HAP-1 (cell line): ENCODE measurements around the gene SND1.
A peak's percentile ranks its signal among the peaks of the same experiment; 100 is the strongest.

Experiments used
- DNase-seq, 2 experiments: peaks; one replicate each; pipeline ENCODE4 v3.0.0-alpha.2; 2016 to 2020; ENCODE audit warnings: low spot score in 2 of 2
- H3K27me3 ChIP-seq: fragments of 250-450 bp; sonication (Bioruptor Pico); 2 replicates; pipeline ENCODE4 v1.5.1; 2020; ENCODE audit warnings: low read depth, mild to moderate bottlenecking, moderate library complexity
- H3K36me3 ChIP-seq: fragments of 250-450 bp; sonication (Bioruptor Pico); replicated peaks from 2 replicates; pipeline ENCODE4 v1.5.1; 2020; ENCODE audit warnings: mild to moderate bottlenecking
- H3K4me1 ChIP-seq: fragments of 250-450 bp; sonication (Bioruptor Pico); 2 replicates; pipeline ENCODE4 v1.5.1; 2020; ENCODE audit warnings: mild to moderate bottlenecking
- H3K4me3 ChIP-seq: fragments of 250-450 bp; sonication (Bioruptor Pico); 2 replicates; pipeline ENCODE4 v1.5.1; 2020; ENCODE audit warnings: mild to moderate bottlenecking, moderate library complexity
- H3K9me3 ChIP-seq: fragments of 250-450 bp; sonication (Bioruptor Pico); 2 replicates; pipeline ENCODE4 v1.5.1; 2020; ENCODE audit warnings: mild to moderate bottlenecking, moderate library complexity
- in situ Hi-C: fragments of 300-500 bp; cut with MboI; formaldehyde crosslinking; loops from 3 replicates; pipeline ENCODE4 v1.14.3; 2020; ENCODE audit warnings: low sequenced_read_pairs, inconsistent platforms, mixed read lengths

SND1 gene

GRCh38 chr7:127635659-127636285 lies 16.2 kb upstream of the SND1 start:
- no peaks in the 10 kb centered on the region for H3K36me3 ChIP-seq
- no peaks in the 10 kb centered on the region for H3K9me3 ChIP-seq
- in situ Hi-C loops: no loop called here
- H3K4me1 ChIP-seq: no peaks in the 10 kb centered on the region
- H3K27me3 ChIP-seq: peaks cover 2% of the 10 kb centered on the region
- H3K4me3 ChIP-seq: no peak overlapping the region
- no peak for DNase-seq

GRCh38 chr7:127638197-127638596 lies 13.8 kb upstream of the SND1 start:
- no peak overlapping the region for H3K4me3 ChIP-seq
- no peak for DNase-seq
- in situ Hi-C loops: no loop called here
- H3K36me3 ChIP-seq: no peaks in the 10 kb centered on the region
- H3K9me3 ChIP-seq: no peaks in the 10 kb centered on the region
- H3K27me3 ChIP-seq: no peaks in the 10 kb centered on the region; the same call in none of the 2 replicates
- H3K4me1 ChIP-seq: 0 out of 2 replicates have a peak, but pooled peaks cover 4% of the 10 kb centered on the region

- H3K4me3 ChIP-seq: no peak overlapping the region
- no peaks in the 10 kb centered on the region for H3K36me3 ChIP-seq
- H3K4me1 ChIP-seq: 0 out of 2 replicates have a peak, but pooled peaks cover 4% of the 10 kb centered on the region
- H3K27me3 ChIP-seq: no peaks in the 10 kb centered on the region
- DNase-seq: no peak
- no peaks in the 10 kb centered on the region for H3K9me3 ChIP-seq
- in situ Hi-C loops: no loop called here
Measured at GRCh38 chr7:127644484-127644883, 7.5 kb upstream of the SND1 start.

DNA sequence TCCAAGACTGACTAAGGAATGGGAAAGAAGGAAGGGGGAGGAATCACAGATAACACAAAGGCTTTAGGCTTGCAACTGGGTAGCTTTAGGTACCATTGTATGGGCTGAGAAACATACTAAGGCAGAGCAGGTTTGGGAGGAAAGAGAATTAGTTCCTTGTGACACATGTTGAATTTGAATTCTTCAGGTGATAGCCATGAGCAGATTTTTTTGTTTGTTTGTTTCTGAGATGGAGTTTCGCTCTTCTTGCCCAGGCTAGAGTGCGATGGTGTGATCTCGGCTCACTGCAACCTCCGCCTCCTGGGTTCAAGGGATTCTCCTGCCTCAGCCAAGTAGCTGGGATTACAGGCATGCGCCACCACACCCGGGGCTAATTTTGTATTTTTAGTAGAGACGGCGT lies 4.4 kb upstream of the SND1 start:
- no peak overlapping the region for H3K4me3 ChIP-seq
- H3K27me3 ChIP-seq: no peaks in the 10 kb centered on the region
- no peaks in the 10 kb centered on the region; the same call in 1 of the 2 replicates for H3K36me3 ChIP-seq
- no peaks in the 10 kb centered on the region for H3K9me3 ChIP-seq
- peaks cover 6% of the 10 kb centered on the region for H3K4me1 ChIP-seq
- DNase-seq: no peak
- in situ Hi-C loops: no loop called here

DNA sequence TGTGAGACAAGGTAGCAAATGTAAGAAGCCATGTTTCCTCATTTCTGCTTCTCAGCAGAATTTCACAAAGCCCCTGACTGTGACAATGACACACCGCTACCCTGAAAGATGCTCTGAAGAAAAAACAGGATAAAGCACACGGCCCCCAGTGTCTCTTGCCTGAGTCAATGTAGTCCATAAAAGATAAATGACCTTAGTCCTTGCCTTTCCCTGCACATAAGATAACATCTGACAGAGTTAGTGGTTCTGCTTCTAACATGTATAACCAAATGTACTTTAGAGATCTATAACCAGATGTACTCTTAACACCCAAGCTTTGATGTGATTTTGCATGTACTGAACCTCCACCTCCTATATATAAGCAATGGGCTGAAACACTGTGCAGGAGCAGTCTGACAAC lies 3.0 kb upstream of the SND1 start:
- in situ Hi-C loops: no loop called here
- H3K4me3 ChIP-seq: no peak overlapping the region

DNA sequence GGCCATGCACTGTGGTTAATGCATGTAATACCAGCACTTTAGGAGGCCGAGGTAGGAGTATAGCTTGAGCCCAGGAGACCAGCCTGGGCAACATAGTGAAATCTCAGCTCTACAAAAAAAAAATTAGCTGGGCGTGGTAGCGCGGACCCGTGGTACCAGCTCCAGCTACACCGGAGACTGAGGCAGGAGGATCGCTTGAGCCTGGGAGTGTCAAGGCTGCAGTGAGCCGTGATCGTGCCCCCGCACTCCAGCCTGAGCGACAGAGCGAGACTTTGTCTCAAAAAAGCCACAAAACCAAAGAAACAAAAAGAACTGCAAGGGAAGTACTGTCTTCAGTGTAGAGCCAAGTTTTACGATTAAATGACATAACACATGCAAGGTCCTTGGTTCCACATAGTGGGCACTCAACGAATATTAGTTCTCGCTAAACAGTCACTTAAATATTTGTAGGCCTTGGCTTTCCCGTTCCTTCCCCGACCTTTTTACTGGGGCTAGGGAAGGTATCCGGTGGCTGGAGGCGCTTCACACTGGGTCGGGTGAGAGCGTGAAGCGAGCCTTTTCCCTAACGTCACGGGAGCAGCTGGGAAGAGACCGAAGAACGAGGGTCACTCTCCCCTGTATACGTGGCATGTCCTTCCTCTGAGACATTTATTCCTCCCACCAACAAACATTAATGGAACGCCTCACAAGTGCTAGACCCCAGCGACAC lies 993 bp upstream of the SND1 start:
- no peaks in the 10 kb centered on the region; the same call in 1 of the 2 replicates for H3K36me3 ChIP-seq
- H3K9me3 ChIP-seq: no peaks in the 10 kb centered on the region
- peaks cover 19% of the 10 kb centered on the region for H3K4me1 ChIP-seq
- H3K4me3 ChIP-seq: peak overlapping the region; percentile 96
- DNase-seq: no peak
- in situ Hi-C loops: no loop called here
- H3K27me3 ChIP-seq: no peaks in the 10 kb centered on the region

More for the DNA sequence above, 3.0 kb upstream of the SND1 start:
- Histone ChIP-seq H3K4me1 (peaks cover 7% of the 10 kb centered on the region), H3K9me3 (no peaks in the 10 kb centered on the region), H3K36me3 (no peaks in the 10 kb centered on the region; the same call in 1 of the 2 replicates), H3K27me3 (no peaks in the 10 kb centered on the region)
- DNase-seq: no peak

- Histone ChIP-seq H3K27me3 (no peaks in the 10 kb centered on the region), H3K4me1 (peaks cover 19% of the 10 kb centered on the region), H3K9me3 (no peaks in the 10 kb centered on the region), H3K36me3 (peaks cover 13% of the 10 kb centered on the region), H3K4me3 (peak overlapping the region; percentile 96)
- in situ Hi-C loops: no loop called here
- DNase-seq: peak in 1 of 2 experiments; percentile 36
Measured at GRCh38 chr7:127652333-127653248, 597 bp downstream of the SND1 start.

- Histone ChIP-seq H3K4me3 (peak overlapping the region; percentile 96), H3K36me3 (peaks cover 14% of the 10 kb centered on the region)
Measured at GRCh38 chr7:127653396-127653795, 1.4 kb downstream of the SND1 start.

DNA sequence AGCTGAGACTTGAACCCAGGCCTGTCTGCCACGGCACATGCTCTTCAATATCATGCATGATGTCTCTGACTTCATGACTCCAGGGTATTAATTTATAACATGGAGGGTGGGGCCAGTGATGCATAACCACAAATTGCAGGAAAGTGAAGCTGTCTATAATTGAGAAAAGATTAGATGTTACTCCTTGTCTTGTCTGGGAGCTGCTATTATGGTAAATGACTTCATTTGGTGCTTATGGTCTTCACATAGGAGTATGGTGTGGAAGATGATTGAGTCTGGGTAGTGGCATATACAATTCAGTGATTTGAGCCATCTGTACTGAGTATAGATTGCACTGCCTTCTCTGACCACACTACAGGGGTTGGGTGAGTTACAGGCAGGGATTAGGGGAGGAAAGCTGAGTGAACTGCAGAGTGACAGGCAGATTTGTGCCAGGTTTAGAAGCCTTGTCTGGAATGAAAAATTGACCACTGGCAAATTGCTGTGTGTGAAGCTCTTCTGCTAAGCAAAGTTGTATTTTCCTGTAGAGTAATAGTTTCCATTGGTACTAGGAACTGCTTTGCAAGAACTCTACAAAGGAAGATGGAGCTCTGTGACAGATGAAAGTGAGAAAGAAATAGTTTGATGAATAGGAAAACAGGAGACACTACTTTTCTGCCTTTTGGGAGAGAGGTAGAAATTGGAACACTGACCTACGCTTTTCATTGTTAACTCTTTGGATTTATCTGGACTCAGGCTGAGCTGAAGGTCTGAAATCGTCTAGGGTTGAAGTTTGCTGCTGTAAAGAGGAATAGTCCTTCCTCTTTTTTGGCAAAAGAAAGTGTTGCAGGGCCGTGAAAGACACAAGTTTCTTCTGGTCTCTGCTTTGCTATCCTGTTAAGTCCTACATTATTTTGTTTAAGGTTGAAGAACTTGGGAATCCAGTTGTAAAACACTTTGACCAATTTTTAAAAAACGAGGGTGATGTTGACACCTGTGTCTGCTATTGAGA lies 2.7 kb downstream of the SND1 start:
- Histone ChIP-seq H3K4me3 (peak overlapping the region; percentile 96), H3K36me3 (peaks cover 18% of the 10 kb centered on the region), H3K27me3 (no peaks in the 10 kb centered on the region), H3K9me3 (no peaks in the 10 kb centered on the region), H3K4me1 (peaks cover 19% of the 10 kb centered on the region)
- DNase-seq: peak; percentile 43 to 54
- in situ Hi-C loops: no loop called here

More at GRCh38 chr7:127653396-127653795, 1.4 kb downstream of the SND1 start:
- Histone ChIP-seq H3K9me3 (no peaks in the 10 kb centered on the region), H3K4me1 (peaks cover 19% of the 10 kb centered on the region), H3K27me3 (no peaks in the 10 kb centered on the region)
- DNase-seq: no peak
- in situ Hi-C loops: no loop called here

GRCh38 chr7:127655720-127656119 lies 3.7 kb downstream of the SND1 start:
- Histone ChIP-seq H3K27me3 (no peaks in the 10 kb centered on the region), H3K4me3 (no peak overlapping the region), H3K4me1 (peaks cover 19% of the 10 kb centered on the region), H3K36me3 (peaks cover 18% of the 10 kb centered on the region), H3K9me3 (no peaks in the 10 kb centered on the region)
- no peak for DNase-seq
- in situ Hi-C loops: no loop called here

DNA sequence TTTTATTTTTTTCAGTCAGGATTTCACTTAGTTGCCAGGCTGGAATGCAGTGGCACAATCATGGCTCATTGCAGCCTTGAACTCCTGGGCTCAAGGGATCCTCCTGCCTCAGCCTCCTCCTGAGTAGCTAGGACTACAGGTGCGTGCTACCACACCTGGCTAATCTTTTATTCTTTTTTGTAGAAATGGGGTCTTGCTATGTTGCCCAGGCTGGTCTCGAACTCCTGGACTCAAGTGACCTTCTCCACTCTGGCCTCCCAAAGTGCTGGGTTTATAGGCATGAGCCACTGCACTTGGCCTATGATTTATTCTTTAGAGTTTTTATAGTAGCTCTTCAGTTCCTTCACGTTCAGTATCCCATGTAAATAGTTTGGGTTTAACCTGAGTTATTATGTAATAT lies 5.5 kb downstream of the SND1 start:
- H3K9me3 ChIP-seq: no peaks in the 10 kb centered on the region
- DNase-seq: no peak
- peaks cover 30% of the 10 kb centered on the region for H3K36me3 ChIP-seq
- no peaks in the 10 kb centered on the region for H3K27me3 ChIP-seq
- H3K4me1 ChIP-seq: peaks cover 13% of the 10 kb centered on the region
- in situ Hi-C loops: no loop called here
- H3K4me3 ChIP-seq: no peak overlapping the region

DNA sequence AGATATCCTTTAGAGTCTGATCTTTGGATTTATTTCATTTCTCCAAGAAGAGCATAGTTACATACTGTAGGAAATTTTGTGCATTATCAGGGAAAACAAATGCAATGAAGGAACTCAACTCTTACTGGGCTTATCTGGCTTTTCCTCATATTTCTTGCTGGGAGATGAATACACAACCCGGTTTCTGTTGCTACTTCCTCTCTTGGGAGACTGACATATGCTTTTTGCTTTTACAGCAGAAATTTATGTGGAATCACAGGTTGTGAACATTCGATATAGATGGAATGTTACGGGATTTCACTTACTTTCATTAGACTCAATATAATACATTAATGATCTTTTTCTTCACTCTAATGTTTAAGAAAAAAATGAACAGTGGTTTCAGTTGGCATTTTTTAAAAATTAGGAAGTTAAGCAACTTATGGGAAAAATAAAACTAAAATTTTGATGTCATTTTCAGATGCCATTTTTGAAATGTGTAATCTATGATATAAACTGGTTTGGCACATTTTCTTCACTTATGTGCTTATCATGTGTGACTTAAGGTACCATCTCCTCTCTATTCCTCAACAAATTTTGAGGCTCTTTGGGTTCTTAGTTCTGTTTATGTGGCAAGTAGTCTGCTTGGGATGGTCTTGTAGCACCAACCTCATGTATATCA lies 7.1 kb downstream of the SND1 start:
- Histone ChIP-seq H3K4me3 (no peak overlapping the region), H3K27me3 (no peaks in the 10 kb centered on the region), H3K9me3 (no peaks in the 10 kb centered on the region), H3K36me3 (peaks cover 30% of the 10 kb centered on the region), H3K4me1 (peaks cover 11% of the 10 kb centered on the region)
- in situ Hi-C loops: no loop called here
- no peak for DNase-seq
